BLaER1 (cell line): ENCODE measurements around the gene GPR152.

Source experiments
- H3K27ac ChIP-seq: shearing (Covaris generic); formaldehyde crosslinking; 2 replicates; pipeline ENCODE4 v1.8.1; 2022
- H3K27me3 ChIP-seq: shearing (Covaris generic); formaldehyde crosslinking; 2 replicates; pipeline ENCODE4 v1.8.1; 2022
- H3K36me3 ChIP-seq: shearing (Covaris generic); formaldehyde crosslinking; 2 replicates; pipeline ENCODE4 v1.8.1; 2022
- H3K4me1 ChIP-seq: shearing (Covaris generic); formaldehyde crosslinking; 2 replicates; pipeline ENCODE4 v1.8.1; 2022
- H3K4me2 ChIP-seq: shearing (Covaris generic); formaldehyde crosslinking; 2 replicates; pipeline ENCODE4 v1.8.1; 2022
- H3K4me3 ChIP-seq: shearing (Covaris generic); formaldehyde crosslinking; 2 replicates; pipeline ENCODE4 v1.8.1; 2022
- H3K9ac ChIP-seq: shearing (Covaris generic); formaldehyde crosslinking; 2 replicates; pipeline ENCODE4 v1.8.1; 2022
- H3K9me3 ChIP-seq: shearing (Covaris generic); formaldehyde crosslinking; 2 replicates; pipeline ENCODE4 v1.8.1; 2022
- H4K20me1 ChIP-seq: shearing (Covaris generic); formaldehyde crosslinking; 2 replicates; pipeline ENCODE4 v1.8.1; 2022
- Cebpa-rat ChIP-seq: shearing (Covaris generic); IDR thresholded peaks from 2 replicates; pipeline ENCODE4 v1.8.1; 2022

The GPR152 gene

GRCh38 chr11:67417425-67417824, 35.1 kb downstream of the GPR152 start:
- Histone ChIP-seq H3K9ac (peak overlapping the region; percentile 21; the same call in 1 of the 2 replicates), H3K27ac (peak overlapping the region; percentile 37), H3K4me1 (peaks cover 90% of the 10 kb centered on the region), H3K4me2 (peak overlapping the region; percentile 100), H3K4me3 (0 out of 2 replicates have a peak overlapping the region, but pooled peaks have one; percentile 18), H4K20me1 (0 out of 2 replicates have a peak, but pooled peaks cover 7% of the 10 kb centered on the region), H3K36me3 (no peaks in the 10 kb centered on the region), H3K27me3 (peaks cover 24% of the 10 kb centered on the region), H3K9me3 (no peaks in the 10 kb centered on the region)
- no peak for TF ChIP-seq Cebpa-rat

DNA sequence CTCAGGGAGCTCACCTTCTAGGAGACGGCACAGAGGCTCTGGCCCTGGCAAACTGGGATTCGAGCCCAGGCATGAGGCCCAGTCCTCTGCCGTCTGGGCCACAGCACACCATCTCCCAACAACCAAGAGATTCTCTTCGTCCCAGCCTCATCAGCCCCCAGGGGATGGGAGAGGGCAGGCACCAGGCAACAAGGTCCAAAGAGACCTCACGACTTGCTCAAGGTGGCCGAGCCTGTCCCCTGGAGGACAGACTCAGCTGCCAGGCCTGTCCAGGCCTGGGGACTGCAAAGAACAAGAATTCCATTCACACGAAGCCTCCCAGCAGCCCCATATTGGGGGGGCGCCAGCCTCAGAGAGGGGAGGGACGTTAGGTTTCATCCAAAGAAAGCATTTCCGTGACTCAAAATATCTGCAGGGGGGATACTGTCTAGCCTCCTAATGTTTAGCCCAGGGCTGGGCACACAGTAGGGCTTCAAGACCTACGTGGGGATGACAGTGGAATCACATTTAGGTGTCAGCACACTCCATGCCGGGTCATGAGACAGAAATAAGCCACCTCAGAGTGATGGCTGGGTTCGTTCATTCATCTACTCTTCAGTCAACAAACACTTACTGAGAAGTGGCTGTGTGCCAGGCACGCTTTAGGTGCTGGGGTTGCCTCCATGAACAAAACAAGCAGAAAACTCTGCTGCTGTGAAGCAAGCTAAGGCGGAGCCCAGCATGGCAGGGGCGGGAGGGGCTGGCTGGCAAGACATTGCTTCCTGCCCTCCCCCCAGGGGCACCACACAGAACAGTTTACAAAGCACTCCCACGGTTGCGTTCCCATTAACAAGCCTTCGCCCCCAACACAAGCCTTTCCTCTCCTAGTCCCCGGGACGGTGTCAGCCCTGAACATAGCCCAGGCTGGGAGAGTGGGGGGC, 35.9 kb downstream of the GPR152 start:
- peak overlapping the region; percentile 37 for H3K27ac ChIP-seq
- H3K4me1 ChIP-seq = peaks cover 96% of the 10 kb centered on the region
- peak overlapping the region; percentile 100 for H3K4me2 ChIP-seq
- H3K27me3 ChIP-seq = peaks cover 24% of the 10 kb centered on the region
- 0 out of 2 replicates have a peak, but pooled peaks cover 7% of the 10 kb centered on the region for H4K20me1 ChIP-seq
- H3K9ac ChIP-seq = peak overlapping the region; percentile 28; the same call in 1 of the 2 replicates
- H3K4me3 ChIP-seq = peak overlapping the region; percentile 25; the same call in 1 of the 2 replicates
- TF ChIP-seq Cebpa-rat = no peak
- no peaks in the 10 kb centered on the region for H3K9me3 ChIP-seq
- H3K36me3 ChIP-seq = no peaks in the 10 kb centered on the region

DNA sequence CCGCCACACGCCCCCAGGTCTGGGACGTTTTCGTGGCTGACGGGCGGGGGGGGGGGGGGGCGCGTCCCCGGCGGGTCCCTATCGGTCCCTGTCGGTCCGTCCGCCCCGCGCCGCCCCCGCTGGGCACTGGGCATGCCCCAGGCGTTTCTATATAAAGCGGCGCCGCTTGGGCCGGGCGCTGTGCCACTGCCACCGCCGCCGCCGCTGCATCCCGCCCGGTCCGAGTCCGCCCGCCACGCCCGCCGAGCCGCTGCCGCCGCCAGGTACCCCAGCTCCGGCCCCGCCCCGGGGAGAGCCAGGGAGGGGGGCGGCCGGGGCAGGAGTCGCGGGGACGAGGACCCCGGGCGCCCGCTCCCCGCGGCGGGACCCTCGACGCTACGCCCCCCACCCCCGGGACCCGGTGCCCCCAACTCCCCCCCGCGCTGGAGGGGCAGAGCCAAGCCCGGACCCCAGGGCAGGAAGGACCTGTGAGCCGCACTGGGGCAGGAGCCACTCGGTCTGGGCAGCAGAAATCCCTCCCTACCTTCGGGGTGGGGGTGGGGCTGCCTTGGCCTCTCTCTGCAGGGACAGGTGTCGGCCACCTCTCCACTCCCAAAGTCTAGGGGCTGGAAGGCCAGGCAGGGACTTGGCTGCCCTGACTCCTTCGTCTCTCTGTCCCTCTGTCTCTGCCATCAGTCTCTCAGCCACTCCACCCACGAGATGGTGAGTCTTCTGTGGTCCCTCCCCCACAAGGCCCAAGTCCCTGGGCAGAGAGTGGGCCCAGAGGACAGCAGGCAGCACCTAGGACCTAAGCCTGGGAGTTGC, 36.8 kb downstream of the GPR152 start, which contains the start of gene CARNS1:
TSS of gene CARNS1 (plus strand) at position 178 of the 804 bp plus-strand sequence. CDS start at position 700, 522 bp downstream.
- TF ChIP-seq Cebpa-rat = no peak
- Histone ChIP-seq H3K4me3 (peak within 1 kb of the TSS; percentile 33; the same call in 1 of the 2 replicates), H4K20me1 (0 out of 2 replicates have a peak, but pooled peaks cover 7% of the 10 kb centered on the region), H3K27me3 (peaks cover 24% of the 10 kb centered on the region), H3K4me1 (peaks cover 99% of the 10 kb centered on the region), H3K36me3 (no peaks in the 10 kb centered on the region), H3K4me2 (peak within 1 kb of the TSS; percentile 100), H3K27ac (no peak within 1 kb of the TSS), H3K9me3 (no peaks in the 10 kb centered on the region), H3K9ac (0 out of 2 replicates have a peak within 1 kb of the TSS, but pooled peaks have one; percentile 28)

GRCh38 chr11:67413266-67413849, 39.2 kb downstream of the GPR152 start:
- TF ChIP-seq Cebpa-rat = no peak
- peak overlapping the region; percentile 100 for H3K4me2 ChIP-seq
- H3K27ac ChIP-seq = no peak overlapping the region
- H3K9me3 ChIP-seq = no peaks in the 10 kb centered on the region
- H4K20me1 ChIP-seq = 0 out of 2 replicates have a peak, but pooled peaks cover 7% of the 10 kb centered on the region
- peaks cover 99% of the 10 kb centered on the region for H3K4me1 ChIP-seq
- H3K9ac ChIP-seq = peak overlapping the region; percentile 16; the same call in 1 of the 2 replicates
- H3K4me3 ChIP-seq = no peak overlapping the region; the same call in 1 of the 2 replicates
- peaks cover 24% of the 10 kb centered on the region for H3K27me3 ChIP-seq
- no peaks in the 10 kb centered on the region for H3K36me3 ChIP-seq

- H3K4me2 ChIP-seq = peak overlapping the region; percentile 100
Measured at GRCh38 chr11:67412495-67413179, 39.9 kb downstream of the GPR152 start.

GRCh38 chr11:67411785-67412152, 40.8 kb downstream of the GPR152 start:
- Histone ChIP-seq H3K4me3 (no peak overlapping the region), H3K36me3 (no peaks in the 10 kb centered on the region), H3K9me3 (no peaks in the 10 kb centered on the region), H3K9ac (no peak overlapping the region), H3K27me3 (peaks cover 24% of the 10 kb centered on the region), H3K27ac (no peak overlapping the region), H3K4me1 (peaks cover 99% of the 10 kb centered on the region), H3K4me2 (peak overlapping the region; percentile 100), H4K20me1 (no peaks in the 10 kb centered on the region)
- TF ChIP-seq Cebpa-rat = no peak

More at GRCh38 chr11:67412495-67413179, 39.9 kb downstream of the GPR152 start:
- no peak for TF ChIP-seq Cebpa-rat
- Histone ChIP-seq H3K9me3 (no peaks in the 10 kb centered on the region), H3K4me3 (no peak overlapping the region; the same call in 1 of the 2 replicates), H4K20me1 (0 out of 2 replicates have a peak, but pooled peaks cover 5% of the 10 kb centered on the region), H3K36me3 (no peaks in the 10 kb centered on the region), H3K9ac (peak overlapping the region; percentile 16; the same call in 1 of the 2 replicates), H3K27me3 (peaks cover 24% of the 10 kb centered on the region), H3K4me1 (peaks cover 99% of the 10 kb centered on the region), H3K27ac (no peak overlapping the region)

DNA sequence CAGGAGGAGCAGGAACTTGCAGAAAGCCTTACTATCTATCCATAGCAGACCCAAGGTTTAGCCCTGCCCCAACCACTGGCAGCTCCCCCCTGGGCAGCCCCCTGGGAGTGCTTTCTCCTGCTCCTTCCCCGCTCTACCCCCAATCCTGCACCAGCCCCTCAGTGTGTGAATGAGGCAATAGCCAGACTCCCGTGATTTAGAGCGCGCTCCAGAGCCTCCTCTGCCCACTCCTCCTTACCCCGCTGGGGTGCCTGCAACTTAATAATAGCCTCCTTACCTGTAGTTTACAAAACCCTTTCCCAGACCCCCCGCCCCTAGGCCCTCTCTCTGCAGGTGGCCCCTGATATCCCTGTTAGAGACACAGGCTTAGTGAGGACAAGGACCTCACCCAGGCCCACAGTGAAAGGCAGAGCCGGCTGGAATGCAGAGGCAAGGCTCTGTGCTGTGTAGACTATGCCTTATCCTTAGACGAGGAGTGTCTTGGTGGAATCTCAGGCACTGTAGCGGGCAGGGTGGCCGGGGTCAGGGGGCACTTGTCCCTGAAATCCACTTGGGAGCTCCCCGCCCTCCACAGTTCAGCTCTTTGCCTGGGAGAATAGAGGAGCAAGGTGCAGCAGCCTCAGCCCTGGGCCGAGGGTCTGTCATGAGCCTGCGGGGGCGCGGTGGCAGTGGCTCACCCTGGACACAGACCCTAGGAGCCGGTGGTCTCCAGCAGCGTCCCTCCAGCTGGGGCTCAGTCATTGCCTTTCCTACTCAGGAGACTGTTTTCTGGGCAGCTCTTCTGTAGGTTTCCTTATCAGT, 41.3 kb downstream of the GPR152 start:
- no peaks in the 10 kb centered on the region for H3K9me3 ChIP-seq
- 0 out of 2 replicates have a peak, but pooled peaks cover under 1% of the 10 kb centered on the region for H3K36me3 ChIP-seq
- peaks cover 99% of the 10 kb centered on the region for H3K4me1 ChIP-seq
- H3K27me3 ChIP-seq = peaks cover 24% of the 10 kb centered on the region
- no peak overlapping the region for H3K9ac ChIP-seq
- no peak for TF ChIP-seq Cebpa-rat
- 0 out of 2 replicates have a peak overlapping the region, but pooled peaks have one; percentile 45 for H3K4me3 ChIP-seq
- H3K27ac ChIP-seq = peak overlapping the region; percentile 97
- peak overlapping the region; percentile 100 for H3K4me2 ChIP-seq
- H4K20me1 ChIP-seq = no peaks in the 10 kb centered on the region

GRCh38 chr11:67410369-67410831, 42.1 kb downstream of the GPR152 start:
- Histone ChIP-seq H3K36me3 (0 out of 2 replicates have a peak, but pooled peaks cover 8% of the 10 kb centered on the region), H3K27ac (peak overlapping the region; percentile 97), H3K4me1 (peaks cover 99% of the 10 kb centered on the region), H3K27me3 (peaks cover 19% of the 10 kb centered on the region), H3K4me3 (peak overlapping the region; percentile 45), H3K4me2 (peak overlapping the region; percentile 100), H4K20me1 (no peaks in the 10 kb centered on the region), H3K9me3 (no peaks in the 10 kb centered on the region), H3K9ac (peak overlapping the region; percentile 87)
- no peak for TF ChIP-seq Cebpa-rat
